GM12872 (cell line): Measurements from ENCODE around the gene TPP2.

ENCODE experiments used
- TF ChIP-seq, protein P1 (sequence below): IDR thresholded peaks from 3 replicates; pipeline ENCODE4 v1.5.1; 2011; ENCODE audit warnings: low read depth, mild to moderate bottlenecking, low read length, moderate library complexity; ENCODE audit not compliant: insufficient read depth

Gene TPP2

GRCh38 chr13:102682727-102683126 lies 85.9 kb downstream of the TPP2 start:
- TF ChIP-seq, protein P1, sequence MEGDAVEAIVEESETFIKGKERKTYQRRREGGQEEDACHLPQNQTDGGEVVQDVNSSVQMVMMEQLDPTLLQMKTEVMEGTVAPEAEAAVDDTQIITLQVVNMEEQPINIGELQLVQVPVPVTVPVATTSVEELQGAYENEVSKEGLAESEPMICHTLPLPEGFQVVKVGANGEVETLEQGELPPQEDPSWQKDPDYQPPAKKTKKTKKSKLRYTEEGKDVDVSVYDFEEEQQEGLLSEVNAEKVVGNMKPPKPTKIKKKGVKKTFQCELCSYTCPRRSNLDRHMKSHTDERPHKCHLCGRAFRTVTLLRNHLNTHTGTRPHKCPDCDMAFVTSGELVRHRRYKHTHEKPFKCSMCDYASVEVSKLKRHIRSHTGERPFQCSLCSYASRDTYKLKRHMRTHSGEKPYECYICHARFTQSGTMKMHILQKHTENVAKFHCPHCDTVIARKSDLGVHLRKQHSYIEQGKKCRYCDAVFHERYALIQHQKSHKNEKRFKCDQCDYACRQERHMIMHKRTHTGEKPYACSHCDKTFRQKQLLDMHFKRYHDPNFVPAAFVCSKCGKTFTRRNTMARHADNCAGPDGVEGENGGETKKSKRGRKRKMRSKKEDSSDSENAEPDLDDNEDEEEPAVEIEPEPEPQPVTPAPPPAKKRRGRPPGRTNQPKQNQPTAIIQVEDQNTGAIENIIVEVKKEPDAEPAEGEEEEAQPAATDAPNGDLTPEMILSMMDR = no peak

GRCh38 chr13:102683637-102684036 lies 86.9 kb downstream of the TPP2 start:
- TF ChIP-seq, protein P1 = no peak

DNA sequence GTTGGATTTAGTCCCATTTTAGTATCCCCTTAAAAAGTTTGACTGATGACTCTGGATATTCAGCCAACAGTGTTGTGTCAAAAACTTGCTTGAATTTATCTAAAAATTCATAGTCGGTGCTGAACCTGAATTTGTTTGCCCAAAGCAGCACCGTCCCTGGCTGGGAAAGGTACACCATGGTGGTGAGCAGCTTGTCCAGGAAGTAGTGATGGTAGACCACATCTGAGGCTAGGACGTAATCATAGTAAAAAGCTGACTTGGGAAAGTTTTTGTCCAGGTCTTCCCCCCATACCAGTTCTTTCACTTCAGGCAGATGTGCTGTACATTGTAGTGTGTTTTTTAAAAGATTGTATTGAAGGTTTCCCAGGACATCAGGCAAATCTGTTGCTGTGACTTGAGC lies 89.2 kb downstream of the TPP2 start:
- TF ChIP-seq, protein P1 = no peak

DNA sequence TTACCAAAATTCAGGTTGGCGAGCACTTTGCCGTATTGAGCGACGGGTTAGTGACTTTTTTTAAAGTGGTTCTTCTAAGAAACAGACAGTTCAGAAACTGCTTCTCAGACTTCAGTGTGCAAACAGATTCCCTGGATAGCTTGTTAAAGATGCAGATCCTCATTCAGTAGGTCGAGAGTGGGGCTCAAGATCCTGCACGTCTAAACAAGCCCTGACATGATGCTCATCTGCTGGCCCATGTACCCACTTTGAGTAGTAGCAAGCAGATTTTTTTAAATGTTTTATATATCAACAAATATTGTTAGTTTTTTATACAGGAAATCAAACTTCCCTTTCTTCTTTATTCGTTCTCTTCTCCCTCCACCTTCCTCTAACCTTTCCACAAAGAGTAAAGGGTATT lies 90.7 kb downstream of the TPP2 start:
- TF ChIP-seq, protein P1 = no peak

DNA sequence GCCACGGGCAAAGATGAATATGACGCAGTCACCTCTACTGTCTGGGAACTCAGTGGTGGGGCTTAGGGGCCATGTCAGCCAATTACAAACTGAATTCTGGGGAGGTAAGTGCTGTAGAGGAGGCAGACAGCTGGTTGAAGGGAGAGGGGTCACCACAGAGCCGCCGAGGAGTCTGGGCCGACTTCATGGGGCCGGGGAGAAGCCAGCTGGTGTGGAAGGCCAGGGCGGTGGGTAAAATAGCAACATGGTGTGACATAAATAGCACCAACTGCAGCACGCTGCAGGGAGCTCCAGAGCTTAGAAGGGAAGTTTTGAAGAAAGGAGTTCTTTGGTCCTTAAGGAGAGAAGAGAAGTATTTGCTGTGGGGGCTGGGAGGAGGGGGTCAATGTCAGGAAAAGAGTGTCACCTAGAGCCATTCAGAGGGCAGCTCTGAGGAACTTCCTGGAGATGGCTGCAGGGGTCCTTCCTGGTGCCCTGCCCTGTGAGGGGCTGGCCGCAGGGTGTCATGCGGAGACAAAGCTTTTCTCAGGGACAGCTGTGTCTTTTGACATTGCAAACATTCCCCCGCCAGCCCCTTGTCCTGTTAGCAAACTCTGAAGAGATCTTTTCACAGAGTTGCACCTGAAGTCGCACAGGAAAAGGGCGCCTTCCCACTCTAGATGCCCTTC lies 91.7 kb downstream of the TPP2 start:
- TF ChIP-seq, protein P1 = no peak

- TF ChIP-seq, protein P1 = no peak
Observed at GRCh38 chr13:102690883-102691282, 94.1 kb downstream of the TPP2 start.

- TF ChIP-seq, protein P1 = no peak
Observed at GRCh38 chr13:102692491-102692826, 95.7 kb downstream of the TPP2 start.
